Stimulated activated CD8-positive, alpha-beta memory T cell treated with anti-CD3 and anti-CD28 coated beads, Interleukin-15, amount 100 ng/mL, for 48 hours (primary cell): ENCODE data around the gene MMP28.

Experiments used
- DNase-seq, 2 donors: peaks; one replicate each; pipeline ENCODE4 v3.0.0-alpha.2; 2020; ENCODE audit warnings: low read depth in 2 of 2

Gene MMP28

DNA sequence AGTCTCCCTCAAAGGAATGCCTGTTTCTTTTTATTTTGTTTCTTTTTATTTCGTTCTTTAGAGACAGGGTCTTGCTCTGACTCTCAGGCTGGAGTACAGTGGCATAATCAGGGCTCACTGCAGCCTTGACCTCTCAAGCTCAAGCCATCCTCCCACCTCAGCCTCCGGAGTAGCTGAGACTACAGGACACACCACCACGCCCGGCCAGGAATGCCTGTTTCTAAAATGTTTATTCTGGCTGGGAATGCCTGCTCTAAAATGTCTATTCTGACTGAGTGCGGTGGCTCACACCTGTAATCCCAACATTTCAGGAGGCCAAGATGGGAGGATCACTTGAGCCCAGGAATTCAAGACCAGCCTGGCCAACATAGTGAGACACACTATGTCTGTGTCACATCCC lies 2.5 kb upstream of the MMP28 start:
- no peak for DNase-seq

DNA sequence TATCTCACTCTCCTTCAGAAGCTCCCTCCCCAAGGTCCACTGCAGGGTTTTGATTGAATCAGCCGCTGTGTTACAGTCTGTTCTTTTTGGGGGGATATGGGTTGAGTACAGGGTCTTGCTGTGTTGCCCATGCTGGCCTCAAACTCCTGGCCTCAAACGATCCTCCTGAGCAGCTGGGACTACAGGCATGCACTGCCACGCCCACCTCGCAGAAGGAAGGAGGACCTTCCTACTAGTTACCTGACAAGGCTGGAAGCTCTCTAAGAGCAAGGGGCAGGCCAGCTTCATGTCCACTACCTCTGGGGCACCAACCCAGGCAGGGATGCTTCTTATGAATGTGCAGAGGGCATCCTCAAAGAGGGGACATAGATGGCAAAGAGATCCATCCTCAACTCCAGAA lies 1.9 kb upstream of the MMP28 start:
- DNase-seq: no peak

DNA sequence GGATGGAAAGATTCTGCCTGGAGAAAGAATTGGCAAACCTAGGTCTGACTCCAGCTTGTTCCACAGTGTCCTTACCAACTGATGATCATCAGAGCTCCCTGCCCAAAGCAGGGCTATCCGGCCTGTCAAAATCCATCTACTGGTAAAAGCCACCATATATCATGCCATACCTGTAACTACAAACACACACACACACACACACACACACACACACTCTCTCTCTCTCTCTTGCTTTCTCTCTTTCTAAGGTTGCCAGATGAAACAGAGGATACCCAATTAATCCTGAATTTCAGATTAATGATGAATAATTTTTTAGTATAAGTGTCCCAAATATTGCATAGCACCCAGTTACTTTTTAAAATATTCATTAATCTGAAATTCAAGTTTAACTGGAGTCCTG lies 1.5 kb upstream of the MMP28 start:
- no peak for DNase-seq

DNA sequence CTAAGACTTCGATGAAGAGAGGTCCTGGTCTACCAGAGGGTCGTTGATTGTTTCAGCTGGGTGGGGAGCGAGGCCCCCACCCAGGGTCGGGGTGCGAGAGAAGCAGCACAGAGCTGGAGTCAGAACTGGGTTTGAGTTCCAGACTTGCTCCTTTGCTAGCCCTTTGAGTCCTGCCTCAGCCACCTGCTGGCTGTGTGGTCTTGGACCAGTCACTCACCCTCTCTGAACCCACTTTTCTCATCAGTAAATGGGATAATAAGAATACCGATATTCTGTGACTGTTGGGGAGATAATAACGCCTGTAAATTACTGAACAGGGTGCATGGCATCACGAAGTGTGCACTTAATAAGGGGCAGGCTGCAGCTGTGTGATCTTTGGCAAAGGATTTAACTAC lies 427 bp upstream of the MMP28 start:
- DNase-seq: no peak

DNA sequence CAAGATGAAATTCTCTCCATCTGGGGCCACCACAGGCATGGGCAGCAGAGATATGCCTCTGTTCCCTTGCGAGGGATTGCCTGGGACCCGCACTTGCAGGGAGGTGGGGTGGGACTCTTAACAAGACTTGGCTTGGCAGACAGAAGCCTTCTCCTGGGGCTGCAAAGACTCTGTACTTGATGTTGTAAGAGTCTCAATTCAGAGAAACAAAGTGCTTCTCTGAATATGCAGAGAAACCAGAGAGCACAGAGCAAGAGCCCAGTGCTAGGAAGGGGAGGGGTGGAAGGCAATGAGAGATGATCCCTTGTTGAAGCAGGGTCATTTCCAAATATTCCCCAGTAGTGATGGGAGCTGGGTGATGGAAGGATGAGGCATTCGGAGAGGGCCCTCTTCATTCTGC lies 2.2 kb downstream of the MMP28 start:
- no peak for DNase-seq

DNA sequence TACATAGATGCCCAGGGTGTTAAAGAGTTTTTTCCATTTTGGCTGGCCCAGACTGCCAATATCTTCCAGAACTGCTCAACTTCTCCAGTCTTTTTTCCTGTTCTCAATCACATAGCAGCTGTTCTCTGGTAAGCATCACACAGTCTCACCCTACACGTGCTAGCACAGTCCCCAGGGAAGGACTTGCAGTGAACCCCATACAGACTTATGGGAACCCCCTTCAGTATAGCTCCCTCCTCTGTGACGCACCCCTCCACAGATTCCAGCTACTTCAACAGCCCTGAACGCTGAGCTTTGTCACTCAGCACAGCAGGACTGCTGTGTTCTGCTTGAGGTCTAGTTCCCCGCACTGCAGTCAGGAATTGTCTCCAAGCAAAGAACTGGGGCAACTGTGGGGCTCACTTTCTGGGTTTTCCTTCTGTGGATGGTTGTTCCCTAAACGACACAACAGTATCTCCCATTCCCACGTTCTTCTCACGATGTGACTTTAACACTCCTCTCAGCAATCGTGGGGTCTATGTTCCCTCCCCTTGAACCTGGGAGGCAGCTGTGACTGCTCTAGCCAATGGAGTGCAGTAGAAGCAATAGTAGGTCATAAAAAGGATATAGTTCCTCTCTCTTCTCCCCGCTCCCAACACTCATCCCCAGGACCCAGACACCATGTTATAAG lies 3.6 kb downstream of the MMP28 start:
- DNase-seq: no peak

DNA sequence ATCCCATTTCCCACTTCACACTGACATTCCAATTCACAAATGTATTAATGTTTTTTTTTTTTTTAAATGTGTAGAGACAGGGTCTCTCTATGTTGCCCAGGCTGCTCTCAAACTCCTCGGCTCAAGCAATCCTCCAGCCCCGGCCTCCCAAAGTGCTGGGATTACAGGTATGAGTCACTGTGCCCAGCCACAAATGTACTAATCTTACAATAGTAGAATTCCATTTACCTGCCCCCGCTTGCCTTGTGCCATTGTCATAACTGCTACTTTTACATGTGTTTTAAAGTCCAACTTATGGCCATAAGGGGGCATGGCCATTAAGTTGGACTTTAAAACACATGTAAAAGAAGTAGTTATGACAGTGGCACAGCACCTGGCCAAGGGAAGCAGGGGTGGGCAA lies 4.6 kb downstream of the MMP28 start:
- no peak for DNase-seq

DNA sequence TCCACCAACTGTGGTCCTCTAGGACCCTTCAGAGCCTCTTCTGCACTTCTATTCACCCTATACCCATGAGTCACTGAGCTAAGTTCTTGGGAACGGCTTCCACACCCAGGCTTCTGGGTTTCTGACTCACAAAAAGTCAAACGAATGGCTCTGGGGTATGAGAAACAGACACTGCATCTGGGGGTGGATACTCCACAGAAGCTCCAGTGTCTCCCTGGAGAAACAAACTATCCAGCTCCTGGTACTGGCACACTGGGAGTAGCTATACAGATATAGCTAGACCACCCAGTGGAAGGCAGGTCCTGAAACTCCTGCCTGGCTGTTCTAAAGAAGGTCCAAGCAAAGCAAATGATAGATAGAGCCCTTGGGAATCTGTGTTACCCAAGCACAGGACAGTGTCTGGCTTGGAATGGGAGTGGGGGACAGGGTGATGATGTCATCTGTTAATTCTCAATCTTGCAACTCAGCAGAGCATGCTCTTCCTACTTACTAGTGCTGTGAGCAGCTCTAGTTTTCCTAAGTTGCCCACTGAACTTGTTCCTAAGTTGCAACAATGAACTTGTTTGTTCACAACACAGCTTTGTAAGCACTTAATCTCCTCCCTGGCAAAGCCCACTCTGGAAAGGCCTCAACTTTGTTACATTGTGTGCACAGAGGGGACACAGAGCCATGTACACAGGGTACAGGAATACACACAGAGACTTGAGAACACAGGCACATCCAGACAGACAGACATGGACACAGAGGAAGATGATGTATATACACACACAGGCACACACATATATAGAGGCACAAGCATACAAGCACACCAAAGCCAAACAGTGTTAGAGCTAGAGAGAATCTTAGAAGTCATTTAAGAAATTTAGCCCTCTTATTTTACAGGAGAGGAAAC lies 6.7 kb downstream of the MMP28 start:
- no peak for DNase-seq

DNA sequence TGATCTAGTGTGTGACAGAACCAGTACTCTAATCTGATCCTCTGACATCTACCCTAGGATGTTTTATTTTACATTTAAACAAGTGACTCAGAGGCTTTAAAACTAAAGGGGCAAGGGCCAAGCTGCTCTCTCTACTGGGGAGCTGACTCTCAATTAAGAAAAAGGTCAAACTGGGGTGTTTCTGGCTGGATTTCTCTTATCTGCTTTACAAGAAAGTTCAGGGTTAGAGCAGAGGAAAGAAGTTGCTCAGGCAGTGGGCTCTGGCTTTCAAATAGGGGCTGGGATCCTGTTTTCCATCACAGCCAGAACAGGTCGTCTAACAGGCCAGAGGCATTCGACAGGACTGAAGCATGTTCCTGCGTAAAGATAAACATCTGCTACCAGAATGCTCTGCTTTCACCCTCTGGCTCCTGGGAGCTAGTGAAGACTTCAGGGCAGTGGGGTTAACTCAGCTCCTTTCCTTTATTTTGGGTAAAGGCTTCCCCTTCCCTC lies 8.5 kb downstream of the MMP28 start:
- no peak for DNase-seq

DNA sequence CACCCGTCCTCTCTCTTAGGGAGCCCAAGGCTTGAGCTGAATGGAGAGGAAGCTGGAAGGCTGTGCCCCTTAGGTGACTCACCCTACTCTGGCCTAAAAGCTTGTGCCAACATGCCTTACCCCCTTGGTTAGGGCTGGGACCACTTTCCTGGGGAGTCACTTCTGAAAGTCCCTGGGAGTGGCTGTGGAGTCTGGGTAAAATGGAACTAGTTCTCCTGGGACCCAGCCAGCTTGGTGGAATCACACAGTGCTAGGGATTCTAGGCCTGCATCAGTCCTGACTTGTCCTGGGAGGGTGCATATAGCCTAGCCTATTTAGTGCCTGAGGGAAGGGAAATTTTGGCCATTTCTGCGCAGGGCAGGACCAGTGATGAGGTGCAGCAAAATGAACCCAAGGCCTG lies 10.5 kb downstream of the MMP28 start:
- no peak for DNase-seq

DNA sequence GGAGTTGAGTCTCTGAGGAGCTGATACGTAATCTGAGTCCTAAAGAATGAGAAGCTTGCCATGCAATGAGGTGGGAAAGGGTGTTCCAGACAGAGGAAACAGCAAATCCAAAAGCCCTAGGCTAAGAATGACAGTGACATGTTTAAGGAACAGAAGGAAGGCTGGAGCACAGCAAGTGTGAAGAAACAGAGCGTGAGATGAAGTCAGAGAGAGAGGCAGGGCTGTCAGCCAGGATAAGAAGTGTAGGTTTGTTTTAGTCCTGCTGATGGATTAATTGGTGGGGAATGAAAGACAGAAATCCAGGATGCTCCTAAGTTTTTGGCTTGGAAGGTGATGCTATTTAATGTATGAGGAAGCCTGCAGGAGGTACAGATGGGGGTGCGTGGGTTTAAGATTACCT lies 14.5 kb downstream of the MMP28 start:
- no peak for DNase-seq

DNA sequence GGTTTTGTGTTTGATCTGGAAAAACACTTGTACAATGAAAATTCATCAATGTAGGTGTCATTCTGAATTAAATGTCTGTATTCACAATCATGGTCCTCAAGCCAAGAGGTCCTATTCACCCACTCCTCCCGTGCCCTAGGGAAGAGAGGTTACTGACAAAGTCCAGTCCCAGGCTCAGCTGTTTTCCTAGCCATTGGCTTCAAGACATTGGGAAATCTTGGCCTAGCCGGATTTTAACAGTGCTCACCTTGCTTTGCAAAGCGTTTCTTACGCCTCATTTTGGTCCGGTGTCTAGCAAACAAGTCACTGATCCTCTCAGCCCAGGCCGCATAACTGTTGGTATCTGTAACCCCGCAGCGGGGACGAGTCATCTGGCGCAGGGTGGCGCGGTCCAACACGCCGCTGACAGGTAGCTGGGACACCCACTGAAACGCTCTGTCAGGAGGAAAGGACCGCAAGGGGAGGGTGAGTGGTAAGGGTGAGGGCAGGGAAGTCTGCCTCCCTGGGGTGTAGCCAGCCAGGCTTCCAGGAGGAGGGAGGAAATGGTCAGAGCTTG lies 16.7 kb downstream of the MMP28 start:
- DNase-seq: no peak

DNA sequence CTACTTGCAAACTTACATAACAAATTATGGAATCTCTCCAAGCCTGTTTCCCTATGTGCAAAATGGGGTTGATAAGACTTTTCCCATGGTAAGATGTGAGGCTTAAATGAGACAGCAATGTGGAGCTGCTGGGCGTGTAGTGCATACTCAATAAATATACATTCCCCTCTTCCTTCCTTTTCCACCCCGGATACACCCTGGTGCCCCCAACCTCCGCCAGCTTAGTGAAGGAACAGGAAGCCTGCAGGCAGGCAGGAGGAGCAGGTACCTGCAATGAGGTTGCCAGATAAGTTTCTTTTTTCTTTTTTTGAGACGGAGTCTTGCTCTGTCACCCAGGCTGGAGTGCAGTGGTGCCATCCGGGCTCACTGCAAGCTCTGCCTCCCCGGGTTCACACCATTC lies 19.9 kb downstream of the MMP28 start:
- no peak for DNase-seq

DNA sequence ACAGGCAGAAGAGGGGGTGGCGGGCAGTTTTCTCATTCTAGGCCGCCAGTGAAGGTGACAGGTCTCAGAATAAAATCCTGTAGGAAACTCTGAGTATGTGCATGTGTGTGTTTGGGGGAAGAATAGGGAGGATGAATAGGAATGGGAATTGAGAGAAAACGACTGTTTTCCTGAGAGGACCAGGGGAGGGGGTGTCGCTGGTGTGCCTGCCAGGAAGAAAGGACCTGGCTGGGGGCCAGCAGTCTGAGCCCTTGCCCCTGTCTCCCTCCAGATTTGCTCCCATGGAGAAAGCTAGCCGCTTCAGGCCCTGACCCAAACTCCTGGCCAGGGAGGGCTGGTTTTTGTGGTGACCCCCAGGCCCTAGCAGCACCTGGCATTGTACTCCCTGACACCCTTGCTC lies 20.4 kb downstream of the MMP28 start:
- no peak for DNase-seq

DNA sequence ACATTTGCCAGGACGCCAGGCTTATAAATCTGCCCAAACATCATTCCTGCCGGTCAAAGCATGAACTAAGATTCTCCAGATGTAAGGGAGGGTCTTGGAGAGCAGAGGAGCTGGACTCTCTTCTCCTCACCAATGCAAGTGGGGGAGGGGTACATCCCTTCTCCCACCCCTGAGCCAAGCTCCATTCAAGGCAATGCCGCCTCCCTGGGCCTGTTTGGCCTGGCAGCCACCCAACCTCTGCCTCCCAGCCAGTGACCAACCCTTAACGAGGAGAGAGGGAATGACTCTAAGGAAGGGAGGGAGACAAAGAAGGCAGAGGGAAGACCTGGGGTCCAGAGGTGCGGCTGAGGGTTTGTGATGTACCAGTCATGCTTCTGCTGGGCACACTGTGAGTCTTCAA lies 20.9 kb downstream of the MMP28 start:
- DNase-seq: no peak

DNA sequence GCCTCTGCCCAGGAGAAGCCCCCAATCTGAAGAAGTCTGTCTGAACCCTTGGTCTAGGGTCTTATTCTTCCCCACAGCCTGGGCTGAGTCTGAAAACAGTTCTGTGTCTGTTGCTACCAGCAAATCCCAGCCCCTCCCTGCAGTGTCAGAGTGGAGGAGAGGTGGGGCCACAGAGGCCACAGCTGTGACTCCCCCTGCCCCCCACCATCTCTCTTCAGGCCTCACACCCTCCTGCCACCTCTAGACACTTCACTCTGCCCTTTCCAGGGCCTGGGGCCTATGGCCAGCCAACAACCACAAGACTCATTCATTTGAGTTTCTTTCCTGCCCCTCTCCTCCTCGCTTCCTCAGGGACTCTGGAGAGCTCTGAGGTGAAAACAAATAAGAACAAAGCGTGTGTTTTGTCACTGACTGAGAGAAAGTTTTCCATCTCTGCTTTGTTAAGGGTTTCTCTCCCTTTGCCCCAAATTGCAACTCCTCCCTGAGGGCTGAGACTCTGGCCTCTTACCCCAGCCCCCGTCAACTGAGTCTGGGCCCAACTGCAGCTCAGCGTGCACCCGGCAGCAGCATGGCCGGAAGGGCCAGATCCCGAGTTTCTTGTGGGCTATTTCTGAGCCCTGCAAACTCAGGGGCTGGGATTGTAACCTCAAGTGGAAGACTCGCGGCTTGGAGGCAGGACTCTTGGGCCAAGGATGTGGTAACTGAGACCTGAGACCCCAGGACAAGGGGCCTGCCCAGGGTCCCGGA lies 21.6 kb downstream of the MMP28 start:
- DNase-seq: no peak

DNA sequence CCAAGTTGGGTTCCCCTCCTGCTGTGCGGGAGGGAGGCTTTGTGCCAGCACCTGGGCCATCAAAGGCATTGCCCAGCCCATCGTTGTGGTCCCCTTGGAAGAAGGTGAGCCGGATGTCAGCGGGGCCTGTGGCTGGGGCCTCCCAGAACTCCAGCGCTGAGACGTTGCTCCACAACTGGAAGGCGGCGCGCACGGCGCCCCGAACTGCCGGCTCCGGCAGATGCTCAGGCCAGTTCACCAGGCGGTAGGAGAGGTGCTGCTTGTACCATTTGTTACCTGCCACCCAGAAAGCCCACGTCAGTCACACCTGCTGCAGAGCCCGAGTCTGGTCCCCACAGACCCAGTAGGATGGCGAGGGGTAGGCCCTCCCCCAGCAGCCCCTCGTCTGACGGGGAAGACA lies 22.3 kb downstream of the MMP28 start:
- no peak for DNase-seq

DNA sequence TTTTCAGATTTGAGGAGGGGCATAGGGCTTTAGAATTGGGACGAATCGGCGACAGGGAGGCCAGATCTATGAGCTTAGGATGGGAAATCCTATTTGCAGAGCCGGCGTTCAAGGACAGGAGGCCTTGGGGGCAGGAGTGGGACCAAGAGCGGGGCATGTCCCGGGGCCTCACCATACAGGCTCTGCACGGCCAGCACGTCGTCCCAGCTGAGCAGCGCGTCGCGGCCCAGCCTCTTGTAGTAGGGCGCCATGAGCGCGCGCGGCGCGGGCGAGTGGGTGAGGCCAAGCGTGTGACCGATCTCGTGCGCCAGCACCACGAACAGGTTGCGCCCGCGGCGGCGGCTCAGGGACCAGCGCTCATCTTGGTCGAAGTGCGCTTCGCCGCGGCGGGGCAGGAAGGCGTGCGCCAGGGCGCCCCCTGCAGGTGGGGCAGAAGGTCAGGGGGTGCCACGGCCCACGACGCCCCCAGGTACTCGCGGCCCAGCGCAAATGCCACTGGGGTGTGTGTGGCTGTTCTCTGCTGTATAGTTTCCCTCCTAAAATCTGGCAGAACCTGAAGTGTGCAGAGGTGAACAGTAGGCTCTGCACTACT lies 25.4 kb downstream of the MMP28 start:
- no peak for DNase-seq

DNA sequence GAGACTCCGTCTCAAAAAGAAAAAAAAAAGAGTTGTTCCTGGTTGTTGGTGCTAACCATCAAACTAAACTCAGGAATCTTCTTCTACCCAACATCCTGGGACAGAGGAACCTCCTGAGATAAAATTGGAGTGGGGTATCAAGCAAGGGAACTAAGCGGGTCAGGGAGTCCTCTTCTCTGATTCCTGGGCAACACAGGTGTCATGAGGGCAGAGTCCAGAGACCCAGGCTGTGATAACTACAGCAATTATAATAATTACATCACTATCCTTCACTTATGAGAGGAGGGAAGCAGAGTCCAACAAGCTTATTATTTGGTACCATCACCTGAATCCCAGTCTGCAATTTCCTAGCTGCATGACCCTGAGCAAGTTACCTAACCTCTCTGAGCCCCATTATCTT lies 26.6 kb downstream of the MMP28 start:
- DNase-seq: no peak

DNA sequence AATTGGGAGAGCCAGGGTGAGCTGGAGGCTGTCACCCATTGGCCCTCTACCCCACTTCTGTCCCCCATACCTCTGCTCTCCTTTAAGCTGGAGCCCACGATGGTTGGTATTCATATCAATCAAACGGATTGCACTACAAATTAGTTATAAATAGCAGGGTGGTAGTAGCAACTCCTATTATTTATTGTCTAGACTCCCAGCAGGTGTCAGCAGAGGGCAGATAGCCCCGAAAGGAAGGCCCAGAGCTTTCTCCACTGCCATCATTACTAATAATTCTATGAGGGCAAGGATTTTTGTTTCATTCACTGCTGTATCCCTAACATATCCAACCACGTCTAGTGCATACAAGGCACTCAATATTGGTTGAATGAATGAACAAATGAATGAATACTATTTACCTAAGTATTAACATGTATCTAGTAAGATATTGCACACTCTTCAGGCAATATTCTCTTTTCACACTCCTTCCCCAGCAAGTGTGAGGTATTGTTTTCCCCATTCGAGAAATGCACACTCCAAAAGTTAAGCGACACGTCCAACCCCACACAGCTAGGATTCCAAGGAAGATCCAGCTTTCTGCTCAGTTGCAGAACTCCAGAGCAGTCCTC lies 28.4 kb downstream of the MMP28 start:
- DNase-seq: no peak

DNA sequence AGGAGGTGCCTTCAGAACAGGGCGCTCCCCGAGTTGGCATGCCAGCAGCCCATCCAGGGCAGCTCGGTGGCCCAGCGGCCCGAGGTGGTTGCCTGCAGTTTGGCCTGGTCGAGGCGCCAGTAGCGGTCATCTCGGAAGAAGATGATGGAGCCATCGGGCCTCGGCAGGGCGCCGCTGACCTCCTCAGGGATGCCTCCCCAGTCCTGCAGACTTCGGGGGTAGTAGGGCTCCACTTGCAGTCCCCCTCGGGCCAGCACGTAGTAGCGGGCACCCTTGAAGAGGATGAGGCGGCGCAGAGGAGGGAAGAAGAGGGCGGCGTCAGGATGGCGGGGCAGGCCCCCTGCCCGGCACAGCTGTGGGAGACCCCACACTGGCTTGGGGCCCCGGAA lies 29.0 kb downstream of the MMP28 start:
- no peak for DNase-seq
